Testis (tissue), 3 donors: ENCODE measurements around the gene ROPN1. TPM values are rescaled to one million over a fixed set of nuclear protein-coding genes. Genes with fewer than 3 reads are reported as not detected.
"Not testable (repeated sequence)": the region's sequence is repeated elsewhere in the genome, so short reads cannot be mapped to it uniquely, and the experiment has no call there.

Source experiments
- DNase-seq: peaks from one replicate; pipeline ENCODE4 v3.0.0-alpha.2; 2019
- H3K27ac ChIP-seq, 2 donors: fragments of 200-600 bp; sonication (generic); one replicate each; pipeline ENCODE4 v1.5.1; 2019
- H3K27me3 ChIP-seq: fragments of 200-600 bp; sonication (generic); one replicate; pipeline ENCODE4 v1.5.1; 2019
- H3K36me3 ChIP-seq: fragments of 200-600 bp; sonication (generic); one replicate; pipeline ENCODE4 v1.5.1; 2017; ENCODE audit warnings: low read depth; ENCODE audit errors: missing control alignments
- H3K4me1 ChIP-seq: fragments of 200-600 bp; sonication (generic); one replicate; pipeline ENCODE4 v1.5.1; 2019
- H3K4me3 ChIP-seq, 2 donors: fragments of 200-600 bp; sonication (generic); one replicate each; pipeline ENCODE4 v1.5.1; 2017 to 2019
- H3K9me3 ChIP-seq: fragments of 200-600 bp; sonication (generic); one replicate; pipeline ENCODE4 v1.5.1; 2017
- POLR2A ChIP-seq: fragments of 450-650 bp; IDR thresholded peaks from one replicate; pipeline ENCODE4 v1.6.1; 2017; ENCODE audit warnings: antibody characterized with exemption, mild to moderate bottlenecking, moderate library complexity
- WGBS, 2 donors: methylation state at CpG; one replicate each; pipeline ENCODE4 v1.1.5; 2018; 5-methylcytosine and 5-hydroxymethylcytosine counted together
- intact Hi-C: fragments of 100-400 bp; cut with DNase I; formaldehyde crosslinking; loops from one replicate; pipeline ENCODE4 v1.15.1; 2023; ENCODE audit warnings: low total_unique reads
- polyA plus RNA-seq: library from polyadenylated mRNA; stranded (reverse); fragments of 350-450 nt; fragmentation: Illumina TruSeq; extraction: RNeasy Lipid Tissue Mini Kit (QIAGEN cat#74804); gene quantifications from one replicate; pipeline ENCODE4 v1.2.3, GENCODE V29; 2014; ENCODE audit warnings: low read depth, low replicate concordance; ENCODE audit not compliant: insufficient read depth
- total RNA-seq, 2 donors: library from RNA; depleted of rRNA; stranded (reverse); fragments of >200 nt; gene quantifications; one replicate each; pipeline ENCODE4 v1.2.3, GENCODE V29; 2016
- TF ChIP-seq, protein P1 (sequence below), 3 experiments: fragments of 450-650 bp in 2 of 3; fragments of 200-600 bp in 1 of 3; sonication (generic) in 1 of 3; IDR thresholded peaks; one replicate each; pipeline ENCODE4 v1.5.1; 2016 to 2019; ENCODE audit warnings: antibody characterized with exemption in 3 of 3, mild to moderate bottlenecking in 2 of 3, moderate library complexity in 1 of 3

The ROPN1 gene
- total and polyA plus RNA-seq, 3 donors from 2014 or later: 80.8 to 374 (median 139) TPM

DNA sequence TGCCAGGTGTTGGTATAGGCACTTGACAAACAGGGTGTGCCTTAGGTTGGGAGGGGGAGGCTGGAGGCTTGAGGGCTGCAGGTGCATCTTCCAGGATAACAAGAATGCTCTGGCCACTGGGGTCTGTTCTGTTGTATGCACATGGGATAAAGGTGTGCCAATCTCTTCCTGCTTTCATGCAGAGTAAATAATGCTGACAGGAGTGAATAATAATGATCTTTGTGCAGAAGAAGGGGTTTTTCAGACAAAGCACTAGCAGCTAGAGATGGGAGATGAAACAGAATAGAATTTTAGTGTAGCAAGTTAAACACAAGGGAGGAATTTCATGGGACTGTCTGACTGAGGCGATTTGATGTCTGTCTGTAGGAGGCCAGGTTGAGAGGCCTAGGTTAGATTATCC, 1.9 kb upstream of the ROPN1 start:
- intact Hi-C loops: no loop called here
- Histone ChIP-seq H3K9me3 (no peaks in the 10 kb centered on the region), H3K27ac (no peak overlapping the region), H3K4me1 (no peaks in the 10 kb centered on the region), H3K36me3 (no peaks in the 10 kb centered on the region), H3K4me3 (no peak overlapping the region), H3K27me3 (no peaks in the 10 kb centered on the region)
- 80% methylated on average over 1 of the region's 1 CpG for WGBS, 2 donors
- DNase-seq: no peak
- TF ChIP-seq, protein P1, sequence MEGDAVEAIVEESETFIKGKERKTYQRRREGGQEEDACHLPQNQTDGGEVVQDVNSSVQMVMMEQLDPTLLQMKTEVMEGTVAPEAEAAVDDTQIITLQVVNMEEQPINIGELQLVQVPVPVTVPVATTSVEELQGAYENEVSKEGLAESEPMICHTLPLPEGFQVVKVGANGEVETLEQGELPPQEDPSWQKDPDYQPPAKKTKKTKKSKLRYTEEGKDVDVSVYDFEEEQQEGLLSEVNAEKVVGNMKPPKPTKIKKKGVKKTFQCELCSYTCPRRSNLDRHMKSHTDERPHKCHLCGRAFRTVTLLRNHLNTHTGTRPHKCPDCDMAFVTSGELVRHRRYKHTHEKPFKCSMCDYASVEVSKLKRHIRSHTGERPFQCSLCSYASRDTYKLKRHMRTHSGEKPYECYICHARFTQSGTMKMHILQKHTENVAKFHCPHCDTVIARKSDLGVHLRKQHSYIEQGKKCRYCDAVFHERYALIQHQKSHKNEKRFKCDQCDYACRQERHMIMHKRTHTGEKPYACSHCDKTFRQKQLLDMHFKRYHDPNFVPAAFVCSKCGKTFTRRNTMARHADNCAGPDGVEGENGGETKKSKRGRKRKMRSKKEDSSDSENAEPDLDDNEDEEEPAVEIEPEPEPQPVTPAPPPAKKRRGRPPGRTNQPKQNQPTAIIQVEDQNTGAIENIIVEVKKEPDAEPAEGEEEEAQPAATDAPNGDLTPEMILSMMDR (IDR thresholded peaks at IDR 0.05): no peak
- no peak for TF ChIP-seq POLR2A

- no peak for DNase-seq
- TF ChIP-seq POLR2A: no peak
- TF ChIP-seq, protein P1 (IDR thresholded peaks at IDR 0.05): no peak
- H3K9me3 ChIP-seq: no peaks in the 10 kb centered on the region
- H3K36me3 ChIP-seq: no peaks in the 10 kb centered on the region
- no peaks in the 10 kb centered on the region for H3K27me3 ChIP-seq
- no peaks in the 10 kb centered on the region for H3K4me1 ChIP-seq
- intact Hi-C loops: no loop called here
- H3K27ac ChIP-seq: no peak overlapping the region
- WGBS, 2 donors: 84 to 85% methylated on average over 3 of the region's 3 CpGs
- H3K4me3 ChIP-seq: no peak overlapping the region
Observed at GRCh38 chr3:123986427-123986826, 5.5 kb downstream of the ROPN1 start.

DNA sequence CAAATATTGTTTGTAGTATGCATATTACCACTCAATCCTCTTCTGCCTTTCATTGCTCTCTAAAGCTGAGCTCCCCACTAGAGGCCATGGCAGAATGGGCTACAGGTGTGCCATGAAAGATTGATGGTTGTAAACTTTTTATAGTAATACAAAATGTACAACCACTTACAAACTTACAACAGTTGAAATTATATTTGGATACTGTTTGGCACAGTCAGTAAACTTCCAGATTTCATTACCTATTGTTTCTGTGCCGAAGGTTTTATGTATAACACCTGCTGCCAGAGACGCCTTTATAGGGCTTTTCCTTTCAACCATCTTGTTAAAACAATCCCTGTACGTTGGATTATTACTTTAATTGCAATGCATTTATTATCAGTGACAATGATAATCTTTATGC, 7.0 kb downstream of the ROPN1 start:
- 90 to 94% methylated on average over 3 of the region's 3 CpGs for WGBS, 2 donors

GRCh38 chr3:123984350-123984749, 7.6 kb downstream of the ROPN1 start:
- intact Hi-C loops: no loop called here

More for the DNA sequence above, 7.0 kb downstream of the ROPN1 start:
- no peak for DNase-seq
- Histone ChIP-seq H3K27ac (no peak overlapping the region), H3K36me3 (no peaks in the 10 kb centered on the region), H3K4me3 (no peak overlapping the region), H3K27me3 (no peaks in the 10 kb centered on the region), H3K4me1 (no peaks in the 10 kb centered on the region), H3K9me3 (no peaks in the 10 kb centered on the region)
- intact Hi-C loops: no loop called here
- TF ChIP-seq, protein P1 (IDR thresholded peaks at IDR 0.05): no peak
- no peak for TF ChIP-seq POLR2A

GRCh38 chr3:123981317-123981716, 10.6 kb downstream of the ROPN1 start:
- H3K27me3 ChIP-seq, H3K4me1 ChIP-seq, H3K9me3 ChIP-seq, H3K4me3 ChIP-seq, H3K27ac ChIP-seq, DNase-seq, H3K36me3 ChIP-seq, intact Hi-C loops: not testable (repeated sequence)
- 80 to 81% methylated on average over 4 of the region's 4 CpGs for WGBS, 2 donors

More at GRCh38 chr3:123984350-123984749, 7.6 kb downstream of the ROPN1 start:
- Histone ChIP-seq H3K4me1 (no peaks in the 10 kb centered on the region), H3K27ac (no peak overlapping the region), H3K27me3 (no peaks in the 10 kb centered on the region), H3K4me3 (no peak overlapping the region), H3K36me3 (no peaks in the 10 kb centered on the region), H3K9me3 (no peaks in the 10 kb centered on the region)
- WGBS, 2 donors: 94 to 95% methylated on average over 1 of the region's 1 CpG
- no peak for TF ChIP-seq POLR2A
- TF ChIP-seq, protein P1 (IDR thresholded peaks at IDR 0.05): no peak
- no peak for DNase-seq
